Head of caudate nucleus (tissue), 42 donors: ENCODE results near the gene ZNF316.

Source experiments
- DNase-seq, 42 donors: peaks; one replicate each; pipeline versions ENCODE4 v3.0.0 to v3.0.0-alpha.2; 2020 to 2021; ENCODE audit warnings: mixed read lengths in 7 of 42
- intact Hi-C: fragments of 100-400 bp; cut with DNase I; formaldehyde crosslinking; loops from one replicate; pipeline ENCODE4 v1.15.0; 2022

The ZNF316 gene

GRCh38 chr7:6636741-6637543 lies at the start of gene ZNF316:
Gene ZNF316, plus strand, starts transcription at chr7:6637318. Its CDS starts 5,092 bp downstream, at chr7:6642410.
- intact Hi-C loops, result loop anchor here (5.0 kb wide), 1 partner anchor 45 kb away; the partner anchor contains the start of gene INTS15
- DNase-seq, result peak in 41 of 42 donors; percentile 20 to 87 (median 72)

- intact Hi-C loops, result no loop called here
Observed at GRCh38 chr7:6588566-6588965, 48.6 kb upstream of the ZNF316 start.

GRCh38 chr7:6589151-6589828 lies 47.8 kb upstream of the ZNF316 start:
- intact Hi-C loops, result no loop called here

More at GRCh38 chr7:6588566-6588965, 48.6 kb upstream of the ZNF316 start:
- no peak for DNase-seq

GRCh38 chr7:6589829-6590644 lies 47.1 kb upstream of the ZNF316 start, which contains the start of gene INTS15:
Gene INTS15, plus strand, starts transcription at chr7:6590021. Its CDS starts 263 bp downstream, at chr7:6590284.
- intact Hi-C loops, result loop anchor here (5.0 kb wide), 1 partner anchor 47 kb away; the partner anchor contains the start of gene ZNF316
- peak; percentile 18 to 88 (median 73) for DNase-seq

More at GRCh38 chr7:6589151-6589828, 47.8 kb upstream of the ZNF316 start:
- peak in 1 of 42 donors; percentile 12 for DNase-seq

GRCh38 chr7:6590645-6591110 lies 46.4 kb upstream of the ZNF316 start:
- no peak for DNase-seq
- intact Hi-C loops, result loop anchor here (5.0 kb wide), 1 partner anchor 47 kb away; the partner anchor contains the start of gene ZNF316

- intact Hi-C loops, result no loop called here
- DNase-seq, result no peak
Observed at GRCh38 chr7:6600093-6600492, 37.0 kb upstream of the ZNF316 start.

- intact Hi-C loops, result no loop called here
Observed at GRCh38 chr7:6604458-6604857, 32.7 kb upstream of the ZNF316 start.

GRCh38 chr7:6606866-6607583 lies 30.1 kb upstream of the ZNF316 start:
- intact Hi-C loops, result no loop called here
- DNase-seq, result no peak

More at GRCh38 chr7:6604458-6604857, 32.7 kb upstream of the ZNF316 start:
- DNase-seq, result peak in 3 of 42 donors; percentile 21 to 31 (median 31)

GRCh38 chr7:6607651-6608051 lies 29.5 kb upstream of the ZNF316 start:
- DNase-seq, result no peak

GRCh38 chr7:6608081-6608480 lies 29.0 kb upstream of the ZNF316 start:
- no peak for DNase-seq
- intact Hi-C loops, result no loop called here

More at GRCh38 chr7:6607651-6608051, 29.5 kb upstream of the ZNF316 start:
- intact Hi-C loops, result no loop called here

- intact Hi-C loops, result no loop called here
- DNase-seq, result no peak
Observed at GRCh38 chr7:6608794-6609193, 28.3 kb upstream of the ZNF316 start.

GRCh38 chr7:6612819-6613218 lies 24.3 kb upstream of the ZNF316 start:
- no peak for DNase-seq
- intact Hi-C loops, result no loop called here

GRCh38 chr7:6613706-6614105 lies 23.4 kb upstream of the ZNF316 start:
- intact Hi-C loops, result no loop called here
- no peak for DNase-seq

GRCh38 chr7:6614953-6615722 lies 22.0 kb upstream of the ZNF316 start, which contains the start of gene ZNF853:
Gene ZNF853, plus strand, starts transcription at chr7:6615610. Its CDS starts 565 bp downstream, at chr7:6616175.
- peak in 34 of 42 donors; percentile 13 to 75 (median 40) for DNase-seq
- intact Hi-C loops, result no loop called here

- intact Hi-C loops, result no loop called here
- no peak for DNase-seq
Observed at GRCh38 chr7:6615723-6616555, 21.2 kb upstream of the ZNF316 start.

GRCh38 chr7:6616854-6617643 lies 20.1 kb upstream of the ZNF316 start:
- intact Hi-C loops, result no loop called here
- no peak for DNase-seq
